DOHH2 (cell line): Measurements from ENCODE around the gene COX11.

Experiments used
- H3F3A ChIP-seq: fragments of 200-600 bp; sonication (generic), shearing (Covaris generic); 2 replicates; pipeline ENCODE4 v1.6.0; 2016; ENCODE audit warnings: antibody characterized with exemption, mild to moderate bottlenecking; ENCODE audit not compliant: control insufficient read depth, insufficient read depth
- H3K27ac ChIP-seq: fragments of 200-600 bp; sonication (generic); 2 replicates; pipeline ENCODE4 v1.5.1; 2014; ENCODE audit warnings: low read depth, mild to moderate bottlenecking, low read length, moderate library complexity
- H3K27me3 ChIP-seq: fragments of 200-600 bp; sonication (generic); 2 replicates; pipeline ENCODE4 v1.6.1; 2014; ENCODE audit warnings: mild to moderate bottlenecking, low read length, mixed read lengths; ENCODE audit not compliant: control insufficient read depth
- H3K36me3 ChIP-seq: fragments of 200-600 bp; sonication (generic); 2 replicates; pipeline ENCODE4 v1.6.1; 2014; ENCODE audit warnings: mild to moderate bottlenecking, low read length, moderate library complexity, mixed read lengths; ENCODE audit not compliant: control insufficient read depth
- H3K4me1 ChIP-seq: fragments of 200-600 bp; sonication (generic); 2 replicates; pipeline ENCODE4 v1.6.1; 2014; ENCODE audit warnings: mild to moderate bottlenecking, low read length, mixed read lengths; ENCODE audit not compliant: control insufficient read depth
- H3K4me2 ChIP-seq: fragments of 200-600 bp; sonication (generic); 2 replicates; pipeline ENCODE4 v1.6.0; 2014; ENCODE audit warnings: mild to moderate bottlenecking, low read length, moderate library complexity
- H3K4me3 ChIP-seq: fragments of 200-600 bp; sonication (generic); 2 replicates; pipeline ENCODE4 v1.5.1; 2014; ENCODE audit warnings: mild to moderate bottlenecking, low read length, mixed read lengths
- H3K79me2 ChIP-seq: fragments of 200-600 bp; sonication (generic); 2 replicates; pipeline ENCODE4 v1.6.1; 2014; ENCODE audit warnings: mild to moderate bottlenecking, low read length, mixed read lengths; ENCODE audit not compliant: control insufficient read depth
- H3K9me2 ChIP-seq: fragments of 200-600 bp; sonication (generic); replicated peaks from 2 replicates; pipeline ENCODE4 v1.6.1; 2014; ENCODE audit warnings: mild to moderate bottlenecking, low read length, mixed read lengths; ENCODE audit not compliant: control insufficient read depth
- H3K9me3 ChIP-seq: fragments of 200-600 bp; sonication (generic); 2 replicates; pipeline ENCODE4 v1.6.1; 2014; ENCODE audit warnings: antibody characterized with exemption, low read length, mixed read lengths; ENCODE audit not compliant: control insufficient read depth, insufficient read depth
- H4K20me1 ChIP-seq: fragments of 200-600 bp; sonication (generic); 2 replicates; pipeline ENCODE4 v1.6.0; 2014; ENCODE audit warnings: low read depth, mild to moderate bottlenecking, antibody characterized with exemption, low read length, moderate library complexity; ENCODE audit not compliant: control insufficient read depth, insufficient read depth
- EZH2phosphoT487 ChIP-seq: fragments of 200-600 bp; sonication (generic); IDR thresholded peaks from 2 replicates; pipeline ENCODE4 v1.6.1; 2017; ENCODE audit warnings: borderline replicate concordance, mild to moderate bottlenecking, antibody characterized with exemption, low read length, moderate library complexity, mixed read lengths
- TF ChIP-seq, protein P1 (sequence below): fragments of 200-600 bp; sonication (generic); IDR thresholded peaks from one replicate; pipeline ENCODE4 v1.5.1; 2014; ENCODE audit warnings: antibody characterized with exemption, mild to moderate bottlenecking, low read depth, low read length; ENCODE audit not compliant: poor library complexity, severe bottlenecking

Gene COX11

DNA sequence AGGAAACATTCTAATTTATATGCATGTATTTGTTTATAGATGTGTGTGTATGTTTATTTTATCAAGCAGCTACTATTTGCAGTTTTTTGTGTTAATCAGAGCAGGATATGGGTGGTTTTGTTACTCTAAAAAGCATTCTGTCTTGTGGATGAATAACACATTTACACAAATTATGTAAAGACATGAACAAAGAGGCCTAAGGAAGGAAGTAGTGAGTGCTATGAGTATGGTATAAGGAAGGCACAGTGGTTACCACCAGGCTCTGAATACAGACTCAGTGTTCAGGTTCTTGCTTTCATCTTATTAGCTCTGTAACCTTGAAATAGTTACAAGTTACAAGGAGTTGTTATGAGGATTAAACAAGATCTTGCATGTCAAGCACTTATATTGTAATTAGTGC is 34.0 kb upstream of the COX11 start:
- no peak for TF ChIP-seq EZH2phosphoT487
- TF ChIP-seq, protein P1, sequence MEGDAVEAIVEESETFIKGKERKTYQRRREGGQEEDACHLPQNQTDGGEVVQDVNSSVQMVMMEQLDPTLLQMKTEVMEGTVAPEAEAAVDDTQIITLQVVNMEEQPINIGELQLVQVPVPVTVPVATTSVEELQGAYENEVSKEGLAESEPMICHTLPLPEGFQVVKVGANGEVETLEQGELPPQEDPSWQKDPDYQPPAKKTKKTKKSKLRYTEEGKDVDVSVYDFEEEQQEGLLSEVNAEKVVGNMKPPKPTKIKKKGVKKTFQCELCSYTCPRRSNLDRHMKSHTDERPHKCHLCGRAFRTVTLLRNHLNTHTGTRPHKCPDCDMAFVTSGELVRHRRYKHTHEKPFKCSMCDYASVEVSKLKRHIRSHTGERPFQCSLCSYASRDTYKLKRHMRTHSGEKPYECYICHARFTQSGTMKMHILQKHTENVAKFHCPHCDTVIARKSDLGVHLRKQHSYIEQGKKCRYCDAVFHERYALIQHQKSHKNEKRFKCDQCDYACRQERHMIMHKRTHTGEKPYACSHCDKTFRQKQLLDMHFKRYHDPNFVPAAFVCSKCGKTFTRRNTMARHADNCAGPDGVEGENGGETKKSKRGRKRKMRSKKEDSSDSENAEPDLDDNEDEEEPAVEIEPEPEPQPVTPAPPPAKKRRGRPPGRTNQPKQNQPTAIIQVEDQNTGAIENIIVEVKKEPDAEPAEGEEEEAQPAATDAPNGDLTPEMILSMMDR = no peak
- no peaks in the 10 kb centered on the region for H3K9me3 ChIP-seq
- no peaks in the 10 kb centered on the region for H3K9me2 ChIP-seq
- H3K4me1 ChIP-seq = no peaks in the 10 kb centered on the region
- no peak overlapping the region for H3K4me3 ChIP-seq
- no peak overlapping the region for H3K4me2 ChIP-seq
- H4K20me1 ChIP-seq = no peaks in the 10 kb centered on the region
- no peaks in the 10 kb centered on the region for H3K79me2 ChIP-seq
- no peak overlapping the region for H3K27ac ChIP-seq
- no peaks in the 10 kb centered on the region for H3K36me3 ChIP-seq
- H3K27me3 ChIP-seq = no peaks in the 10 kb centered on the region
- H3F3A ChIP-seq = no peaks in the 10 kb centered on the region

DNA sequence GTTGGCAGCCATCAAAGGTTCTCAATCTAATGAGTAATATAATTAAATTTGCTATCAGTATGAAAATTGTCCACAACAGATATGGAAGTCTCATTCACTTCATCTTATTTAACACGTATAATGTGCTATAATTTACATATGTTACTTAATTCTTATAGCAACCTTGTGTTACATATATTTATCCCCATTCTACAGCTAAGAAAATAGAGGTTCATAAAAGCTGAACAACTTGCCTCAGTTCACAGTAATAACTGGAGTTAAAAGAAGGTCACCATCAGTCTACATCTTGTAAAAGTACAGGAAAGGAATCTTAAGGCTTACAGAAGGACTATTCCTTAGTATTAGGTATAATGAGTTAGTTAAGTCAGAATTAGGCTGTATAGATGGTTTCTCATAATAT is 28.0 kb upstream of the COX11 start:
- no peaks in the 10 kb centered on the region for H3K9me2 ChIP-seq
- no peaks in the 10 kb centered on the region for H3K79me2 ChIP-seq
- no peaks in the 10 kb centered on the region for H3K27me3 ChIP-seq
- no peaks in the 10 kb centered on the region for H3K36me3 ChIP-seq
- no peaks in the 10 kb centered on the region for H4K20me1 ChIP-seq
- H3K4me3 ChIP-seq = no peak overlapping the region
- no peak overlapping the region for H3K4me2 ChIP-seq
- no peaks in the 10 kb centered on the region for H3K4me1 ChIP-seq
- no peaks in the 10 kb centered on the region for H3F3A ChIP-seq
- TF ChIP-seq, protein P1 = no peak
- TF ChIP-seq EZH2phosphoT487 = no peak
- H3K27ac ChIP-seq = no peak overlapping the region
- no peaks in the 10 kb centered on the region for H3K9me3 ChIP-seq

DNA sequence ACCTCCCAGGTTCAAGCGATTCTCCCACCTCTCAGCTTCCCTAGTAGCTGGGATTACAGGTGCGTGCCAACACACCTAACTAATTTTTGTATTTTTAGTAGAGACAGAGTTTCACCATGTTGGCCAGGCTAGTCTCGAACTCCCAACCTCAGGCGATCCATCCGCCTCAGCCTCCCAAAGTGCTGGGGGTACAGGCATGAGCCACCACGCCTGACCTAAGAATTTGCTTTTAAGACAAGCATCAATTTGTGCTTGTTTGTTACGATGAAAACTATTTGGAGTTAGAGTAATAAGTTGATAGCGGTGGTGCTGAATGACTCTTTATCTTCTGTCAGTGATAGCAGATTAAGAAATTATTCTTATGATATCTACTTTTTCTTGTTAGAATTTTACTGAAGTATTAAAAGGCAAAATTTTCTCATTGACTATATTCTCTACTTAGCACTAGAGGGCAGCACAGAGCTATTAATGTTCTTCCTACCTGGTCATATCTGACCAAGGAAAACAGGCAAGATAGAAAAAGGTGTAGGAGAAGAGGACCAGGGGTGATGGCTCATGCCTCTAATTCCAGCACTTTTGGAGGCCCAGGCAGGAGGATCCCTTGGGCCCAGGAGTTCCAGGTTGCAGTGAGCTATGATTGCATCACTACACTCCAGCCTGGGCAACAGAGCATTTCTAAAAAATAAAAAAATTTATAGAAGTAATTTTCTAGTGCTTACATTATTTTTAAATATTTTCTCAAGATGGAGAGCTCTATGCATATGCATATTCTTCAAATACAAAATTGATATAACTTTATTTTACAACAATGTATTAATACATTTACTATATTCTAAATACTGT is 24.6 kb upstream of the COX11 start:
- Histone ChIP-seq H3K36me3 (no peaks in the 10 kb centered on the region), H3K4me3 (no peak overlapping the region), H3F3A (no peaks in the 10 kb centered on the region), H3K4me2 (no peak overlapping the region), H3K9me3 (no peaks in the 10 kb centered on the region), H3K79me2 (no peaks in the 10 kb centered on the region), H3K9me2 (no peaks in the 10 kb centered on the region), H3K4me1 (no peaks in the 10 kb centered on the region), H3K27ac (no peak overlapping the region), H4K20me1 (no peaks in the 10 kb centered on the region), H3K27me3 (no peaks in the 10 kb centered on the region)
- TF ChIP-seq, protein P1 = peak; percentile 66
- TF ChIP-seq EZH2phosphoT487 = no peak
